ENCODE results near the gene LYPD6.

Gene LYPD6

DNA sequence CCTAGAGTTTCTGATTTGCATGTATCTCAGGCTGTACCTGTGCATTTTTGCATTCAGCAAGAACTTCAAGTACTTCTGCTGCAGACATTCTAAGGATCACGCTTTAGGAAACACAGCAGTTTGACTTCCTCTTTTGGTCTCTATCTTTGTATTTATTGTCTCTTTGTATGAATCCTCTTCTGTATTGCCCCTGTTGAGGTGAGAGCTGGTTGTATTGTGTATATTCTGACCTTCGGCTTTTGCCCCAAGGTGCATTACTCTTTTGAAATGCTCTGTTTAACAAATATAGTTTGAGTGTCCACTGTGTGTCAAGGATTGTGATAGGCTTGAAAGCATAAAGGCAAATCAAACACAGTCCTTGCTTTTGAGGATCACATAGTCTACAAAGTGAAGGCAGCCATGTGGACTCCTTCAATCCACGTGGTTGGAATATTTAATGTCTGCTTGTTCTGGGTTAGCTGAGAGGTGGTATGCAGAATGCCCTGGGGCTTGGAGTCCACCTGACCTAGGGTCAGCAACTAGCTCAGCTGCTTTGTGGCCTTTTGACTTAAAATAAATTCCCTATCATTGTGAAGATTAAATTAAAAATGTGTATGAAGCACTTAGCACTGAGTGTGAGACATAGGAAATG, 108.1 kb downstream of the LYPD6 start:
- H3K4me3 ChIP-seq (ENCODE audit: low read length): no peak overlapping the region
- TF ChIP-seq ZNF274 (IDR thresholded peaks at IDR 0.05; ENCODE audit: low read depth, low read length): no peak

DNA sequence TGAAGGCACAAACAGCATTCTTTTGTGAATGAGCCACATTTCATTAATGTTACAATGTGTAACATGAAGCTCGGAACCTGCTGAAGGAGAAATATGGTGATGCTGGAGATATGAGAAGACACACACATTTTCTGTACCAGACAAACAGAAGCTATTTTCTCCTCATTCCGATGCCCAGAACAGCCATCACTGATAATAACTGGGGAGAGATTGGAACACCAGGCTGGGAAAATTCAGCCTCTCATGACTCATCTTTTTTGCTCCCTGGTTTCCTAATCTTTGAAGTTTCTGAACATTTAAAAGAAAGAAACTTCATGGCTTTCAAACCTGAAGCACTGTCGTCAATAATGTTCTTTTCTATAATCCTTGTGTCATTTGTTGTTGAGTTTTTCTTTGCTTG, 110.9 kb downstream of the LYPD6 start:
- no peak overlapping the region for H3K4me3 ChIP-seq (ENCODE audit: low read length)
- TF ChIP-seq ZNF274 (IDR thresholded peaks at IDR 0.05; ENCODE audit: low read depth, low read length): no peak

DNA sequence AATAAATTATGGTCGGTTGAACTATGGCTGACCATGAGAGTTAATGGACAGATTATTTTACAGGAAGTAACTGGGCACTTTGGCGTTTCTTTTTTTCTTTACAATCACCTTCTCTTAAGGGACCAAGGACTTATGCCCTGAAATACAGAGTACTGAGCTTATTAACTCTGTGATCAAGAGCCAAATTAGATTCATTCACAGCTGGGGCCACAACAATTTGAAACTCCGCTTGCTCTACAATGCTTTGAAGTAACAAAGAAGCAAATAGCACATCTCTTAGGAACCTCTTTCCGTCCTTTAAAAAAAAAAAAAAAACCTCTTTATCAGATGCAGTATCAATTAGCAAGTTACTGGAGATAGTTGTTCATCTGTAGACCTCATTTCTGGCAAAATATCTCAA, 112.0 kb downstream of the LYPD6 start:
- TF ChIP-seq ZNF274 (IDR thresholded peaks at IDR 0.05; ENCODE audit: low read depth, low read length): no peak
- H3K4me3 ChIP-seq (ENCODE audit: low read length): no peak overlapping the region

DNA sequence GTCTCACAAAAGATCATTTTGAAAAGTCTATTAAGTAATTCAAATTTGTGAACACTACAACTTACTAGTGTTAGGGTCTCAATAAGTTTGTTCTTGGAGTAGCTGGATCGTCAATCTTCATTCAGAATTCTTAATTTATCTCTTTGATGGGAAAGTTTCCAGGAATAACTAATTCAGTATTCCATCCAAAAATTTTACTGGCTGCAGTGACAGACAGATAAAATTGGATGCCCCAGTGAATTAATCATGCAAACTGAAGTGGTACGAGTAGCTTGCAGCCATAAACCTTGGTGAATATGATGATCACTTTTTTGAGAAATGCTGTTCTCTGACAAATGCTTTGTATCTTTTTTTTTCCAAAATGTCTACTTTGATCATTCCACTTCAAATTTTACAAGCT, 112.8 kb downstream of the LYPD6 start:
- no peak overlapping the region for H3K4me3 ChIP-seq (ENCODE audit: low read length)

DNA sequence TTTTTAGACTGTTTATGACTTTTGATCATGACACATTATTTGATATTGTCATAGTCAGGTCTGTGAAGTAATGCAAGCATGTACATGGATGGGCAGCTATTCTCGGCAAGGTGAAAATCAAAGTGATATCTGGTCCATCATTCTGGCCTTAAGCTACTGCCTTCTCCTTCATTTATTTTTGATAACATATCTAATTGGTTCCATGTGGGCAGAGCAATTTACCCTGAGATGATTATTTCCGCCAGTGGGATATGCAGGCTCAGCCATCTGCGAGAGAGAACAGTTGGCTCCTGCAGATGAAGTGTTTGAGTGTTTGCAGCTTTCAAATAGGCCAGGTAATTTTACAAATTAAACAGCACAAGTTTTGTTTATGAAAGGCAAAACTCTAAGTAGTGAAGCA, 116.4 kb downstream of the LYPD6 start:
- no peak for TF ChIP-seq ZNF274 (IDR thresholded peaks at IDR 0.05; ENCODE audit: low read depth, low read length)

More for the DNA sequence above, 112.8 kb downstream of the LYPD6 start:
- TF ChIP-seq ZNF274 (IDR thresholded peaks at IDR 0.05; ENCODE audit: low read depth, low read length): no peak

DNA sequence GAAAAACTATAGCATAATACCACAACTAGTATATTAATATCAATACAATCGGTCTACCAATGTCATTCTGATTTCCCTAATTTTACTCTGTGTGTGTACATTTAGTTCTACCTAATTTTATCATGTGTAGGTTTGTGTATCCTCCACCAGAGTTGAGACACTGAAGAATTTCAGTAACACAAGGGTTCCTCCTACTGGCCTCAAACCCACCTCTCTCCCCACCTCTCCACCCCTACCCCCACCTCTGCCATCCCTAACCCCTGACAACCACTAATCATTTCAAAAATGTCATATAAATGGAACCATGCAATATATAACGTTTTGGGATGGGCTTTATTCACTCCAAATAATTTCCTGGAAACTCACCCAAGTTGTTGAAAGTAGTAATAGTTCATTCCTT, 117.9 kb downstream of the LYPD6 start:
- TF ChIP-seq ZNF274 (IDR thresholded peaks at IDR 0.05; ENCODE audit: low read depth, low read length): no peak

More for the DNA sequence above, 116.4 kb downstream of the LYPD6 start:
- no peak overlapping the region for H3K4me3 ChIP-seq (ENCODE audit: low read length)

DNA sequence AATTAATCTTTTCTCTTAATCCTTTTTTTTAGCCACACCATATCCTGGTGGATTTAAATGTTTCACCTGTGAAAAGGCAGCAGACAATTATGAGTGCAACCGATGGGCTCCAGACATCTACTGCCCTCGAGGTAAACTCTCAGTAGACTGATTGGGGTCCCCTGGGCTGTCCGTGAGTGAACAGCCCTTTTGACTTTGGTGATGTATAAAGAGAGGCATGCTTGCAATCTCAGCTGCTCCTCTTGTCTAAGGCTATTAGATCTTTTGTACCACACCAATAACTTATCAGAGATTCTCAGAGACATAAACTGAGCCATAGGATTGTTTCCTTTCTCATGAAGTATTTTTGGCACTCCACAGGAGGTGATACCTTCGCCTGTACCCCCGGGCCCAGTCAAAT, 118.6 kb downstream of the LYPD6 start:
- TF ChIP-seq ZNF274 (IDR thresholded peaks at IDR 0.05; ENCODE audit: low read depth, low read length): no peak
- no peak overlapping the region for H3K4me3 ChIP-seq (ENCODE audit: low read length)

More for the DNA sequence above, 117.9 kb downstream of the LYPD6 start:
- H3K4me3 ChIP-seq (ENCODE audit: low read length): no peak overlapping the region

DNA sequence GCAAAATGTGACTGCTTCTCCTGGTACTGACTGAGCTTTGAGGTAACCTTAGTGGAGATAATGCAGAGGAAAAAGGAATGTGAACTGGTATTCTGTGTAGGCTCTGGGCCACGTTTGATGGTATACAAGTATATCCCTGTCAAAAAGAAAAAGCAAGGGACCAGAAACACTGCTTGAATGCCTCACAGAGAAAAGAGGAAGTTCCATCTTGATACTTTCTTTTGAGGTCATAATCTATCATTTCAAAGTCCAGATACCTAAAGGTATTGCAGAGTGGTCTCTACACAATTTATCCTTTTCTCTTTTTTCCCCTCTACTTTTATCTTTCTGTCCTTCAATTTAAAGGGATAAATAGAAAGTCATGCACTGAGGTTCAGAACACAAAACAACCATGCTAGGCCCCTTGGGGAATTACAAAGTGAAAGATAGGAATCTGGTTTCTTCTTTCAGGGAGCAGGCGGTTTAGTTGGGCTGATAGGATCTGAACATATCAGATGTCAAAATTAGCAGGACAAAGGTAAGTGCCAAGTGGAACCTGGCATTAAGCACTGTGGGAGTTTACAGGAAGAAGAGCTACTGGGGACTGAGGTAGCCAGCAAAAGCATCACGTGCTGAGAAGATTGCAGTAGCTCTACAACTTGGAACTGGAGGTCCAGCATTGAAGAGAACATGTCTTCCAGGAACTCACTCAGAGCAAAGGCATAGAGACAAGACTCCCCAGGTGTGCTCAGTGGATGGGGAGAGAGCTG, 121.2 kb downstream of the LYPD6 start:
- no peak for TF ChIP-seq ZNF274 (IDR thresholded peaks at IDR 0.05; ENCODE audit: low read depth, low read length)
- H3K4me3 ChIP-seq (ENCODE audit: low read length): no peak overlapping the region

DNA sequence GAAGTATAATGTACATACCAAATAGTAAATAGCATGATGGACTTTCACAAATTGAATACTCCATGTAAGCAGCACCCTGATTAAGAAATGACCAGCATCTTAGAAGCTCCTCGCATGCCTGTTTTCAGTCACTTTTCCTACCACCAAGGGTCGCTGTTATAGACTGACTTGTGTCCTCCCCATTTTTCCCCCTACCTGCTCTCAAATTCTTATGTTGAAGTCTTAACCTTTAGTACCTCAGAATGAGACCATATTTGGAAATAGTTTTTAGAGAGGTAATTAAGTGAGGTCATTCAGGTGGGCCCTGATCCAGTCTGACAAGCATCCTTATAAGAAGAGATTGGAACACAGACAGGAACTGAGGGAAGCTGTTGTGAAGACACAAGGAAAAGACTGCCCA, 125.9 kb downstream of the LYPD6 start:
- H3K4me3 ChIP-seq (ENCODE audit: low read length): no peak overlapping the region
- TF ChIP-seq ZNF274 (IDR thresholded peaks at IDR 0.05; ENCODE audit: low read depth, low read length): no peak

DNA sequence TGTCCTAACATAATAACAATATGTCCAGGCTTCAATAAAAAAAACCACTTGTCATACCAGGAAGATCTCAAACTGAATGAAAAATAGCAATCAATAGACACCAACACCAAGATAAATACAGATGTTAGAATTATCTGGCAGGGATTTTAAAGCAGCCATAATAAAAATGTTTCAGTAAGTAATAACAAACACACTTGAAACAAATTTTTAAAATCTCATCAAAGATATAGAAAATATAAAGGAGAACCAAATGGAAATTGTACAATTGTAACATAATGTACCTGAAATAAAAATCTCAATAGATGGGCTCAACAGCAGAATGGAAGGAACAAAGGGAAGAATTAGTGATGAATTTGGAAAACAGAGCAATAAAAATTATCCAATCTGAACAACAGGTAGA, 128.1 kb downstream of the LYPD6 start:
- TF ChIP-seq ZNF274 (IDR thresholded peaks at IDR 0.05; ENCODE audit: low read depth, low read length): no peak
- H3K4me3 ChIP-seq (ENCODE audit: low read length): no peak overlapping the region

DNA sequence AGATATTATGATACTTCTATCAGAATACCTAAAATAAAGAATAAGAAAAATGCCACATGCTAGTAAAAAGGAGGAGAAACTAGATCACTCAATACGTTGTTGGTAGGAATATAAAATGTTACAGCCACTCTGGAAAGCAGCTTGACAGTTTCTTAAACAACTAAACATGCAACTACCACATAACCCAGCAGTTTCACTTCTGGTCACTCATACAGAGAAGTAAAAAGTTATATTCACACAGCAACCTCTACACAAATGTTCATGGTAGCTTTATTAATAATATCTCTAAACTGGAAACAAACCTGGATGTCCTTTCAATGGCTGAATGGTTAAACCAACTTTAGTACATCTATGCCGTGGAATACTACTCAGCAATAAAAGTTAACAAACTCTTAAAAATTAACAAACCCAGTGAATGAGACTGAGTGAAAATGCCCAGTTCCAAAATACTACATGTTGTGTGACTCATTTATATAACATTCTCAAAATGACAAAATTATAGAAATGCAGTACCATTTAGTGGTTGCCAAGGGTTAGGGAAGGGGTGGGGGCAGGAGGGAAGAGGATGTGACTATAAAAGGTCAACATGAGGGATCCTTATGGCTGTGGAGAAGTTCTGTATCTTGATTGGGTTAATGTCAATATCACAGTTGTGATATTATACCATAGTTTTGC, 133.1 kb downstream of the LYPD6 start:
- H3K4me3 ChIP-seq (ENCODE audit: low read length): no peak overlapping the region
- TF ChIP-seq ZNF274 (IDR thresholded peaks at IDR 0.05; ENCODE audit: low read depth, low read length): no peak

DNA sequence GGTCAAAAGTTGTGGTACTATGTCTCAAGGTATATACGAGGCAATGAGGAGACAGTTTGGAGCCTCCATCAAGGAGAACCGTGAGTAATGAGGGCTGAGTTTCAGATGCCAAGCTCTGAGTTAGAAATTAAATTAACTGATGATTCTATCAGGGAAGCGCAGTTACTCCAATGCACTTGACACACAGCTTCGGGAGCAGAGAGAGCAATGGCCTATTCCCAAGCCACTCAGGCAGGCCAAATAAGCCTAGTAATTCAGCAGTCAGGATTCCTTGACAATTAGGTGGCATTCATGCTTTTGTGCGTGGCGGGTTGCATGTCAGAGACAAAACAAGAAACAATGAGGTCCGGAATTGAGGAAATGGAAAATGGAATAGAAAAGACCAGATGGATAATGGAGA, 134.0 kb downstream of the LYPD6 start:
- H3K4me3 ChIP-seq (ENCODE audit: low read length): no peak overlapping the region
- no peak for TF ChIP-seq ZNF274 (IDR thresholded peaks at IDR 0.05; ENCODE audit: low read depth, low read length)

DNA sequence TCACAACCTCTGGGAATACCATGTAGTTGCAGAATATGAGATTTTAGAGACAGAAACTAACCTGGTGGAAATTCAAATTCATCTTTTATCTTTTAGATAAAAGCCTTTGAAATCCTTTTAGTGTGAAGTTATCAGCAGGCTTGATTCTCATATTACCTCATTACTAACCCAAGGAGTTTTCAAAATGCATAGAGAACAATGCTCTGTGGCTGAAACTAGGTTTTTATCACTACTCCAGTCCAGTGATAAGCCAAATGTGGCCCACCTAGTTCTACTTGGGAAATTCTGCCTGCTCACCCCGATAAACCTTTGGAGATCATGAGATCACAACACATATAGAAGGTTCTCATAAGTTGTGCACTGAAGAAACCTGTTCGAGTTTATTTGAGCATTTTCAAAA, 135.5 kb downstream of the LYPD6 start:
- no peak for TF ChIP-seq ZNF274 (IDR thresholded peaks at IDR 0.05; ENCODE audit: low read depth, low read length)
- no peak overlapping the region for H3K4me3 ChIP-seq (ENCODE audit: low read length)

DNA sequence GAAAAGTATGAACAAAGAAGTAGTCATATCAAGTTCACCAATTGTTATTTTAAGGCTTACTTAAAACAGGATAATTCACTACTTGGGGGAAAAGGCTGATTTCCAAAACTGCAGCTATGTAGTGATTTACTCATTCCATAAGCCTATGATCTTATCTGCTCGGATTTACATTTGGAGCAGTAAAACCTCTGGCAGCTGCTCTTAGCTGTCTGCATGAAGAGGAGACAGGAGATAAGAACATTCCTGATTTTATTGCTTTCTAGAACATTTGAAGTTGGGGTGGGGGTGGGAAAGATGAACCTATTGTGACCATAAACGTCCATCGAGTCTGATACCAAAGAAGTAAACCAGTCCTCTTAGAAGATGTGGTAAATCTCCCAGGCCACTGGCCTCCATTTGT, 136.2 kb downstream of the LYPD6 start:
- no peak for TF ChIP-seq ZNF274 (IDR thresholded peaks at IDR 0.05; ENCODE audit: low read depth, low read length)
- H3K4me3 ChIP-seq (ENCODE audit: low read length): no peak overlapping the region

DNA sequence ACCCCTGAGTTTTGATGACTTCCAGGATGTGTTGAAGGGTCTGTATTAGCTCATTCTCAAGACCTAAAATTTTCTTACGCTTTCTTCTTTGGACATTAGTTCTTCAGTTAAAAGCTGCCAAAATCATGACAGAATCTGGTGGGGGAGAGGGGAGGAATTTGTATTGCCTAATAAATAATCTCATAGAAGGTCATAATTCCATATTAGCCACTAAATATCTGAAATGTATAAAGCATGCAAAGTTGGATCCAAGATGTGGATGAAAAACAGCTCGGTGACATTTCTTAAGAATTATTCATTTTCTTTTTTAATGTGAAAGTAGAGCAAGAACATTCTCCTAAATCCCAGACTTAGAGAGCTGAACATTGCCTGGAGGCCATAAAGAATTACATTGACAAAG, 137.0 kb downstream of the LYPD6 start:
- TF ChIP-seq ZNF274 (IDR thresholded peaks at IDR 0.05; ENCODE audit: low read depth, low read length): no peak

More for the DNA sequence above, 137.0 kb downstream of the LYPD6 start:
- H3K4me3 ChIP-seq (ENCODE audit: low read length): no peak overlapping the region
